A549 (cell line): ENCODE measurements around the gene BHLHE23. TPM values are rescaled to one million over a fixed set of nuclear protein-coding genes. Genes with fewer than 3 reads are reported as not detected.

Experiments
- RCOR1 ChIP-seq: fragments of 150-350 bp; IDR thresholded peaks from 2 replicates; pipeline ENCODE4 v1.6.1; 2014; ENCODE audit warnings: antibody characterized with exemption, low read length, low read depth
- polyA plus RNA-seq, 4 experiments: library from polyadenylated mRNA; depleted of rRNA in 3 of 4; stranded (reverse); fragments of >200 nt; fragmentation: RNase III in 1 of 4; extraction: RNeasy Plus Mini Kit Qiagen cat#74134 plus additional on column Dnase treatment in 1 of 4; gene quantifications; 2 replicates in 3 of 4; 3 replicates in 1 of 4; pipeline ENCODE4 v1.2.3, GENCODE V29; 2011 to 2017

BHLHE23 gene
- polyA plus RNA-seq, 2 of the 4 experiments (the other 2 are of a cell fraction) = not detected

- no peak for TF ChIP-seq RCOR1
These were observed 50.2 kb downstream of the BHLHE23 start (continued) for GRCh38 chr20:62956387-62957135.

Other genes starting within 250 kb of the BHLHE23 start
- 14.6 and 21.1 TPM in 2 replicates for gene MRGBP, start 210.5 kb downstream of the BHLHE23 start, polyA plus RNA-seq (2011; rRNA removed)
- gene MRGBP, start 210.5 kb downstream of the BHLHE23 start, polyA plus RNA-seq (2017; fragmentation: RNase III; extraction: RNeasy Plus Mini Kit Qiagen cat#74134 plus additional on column Dnase treatment) = 16.8 to 18.4 TPM (median 17.5 TPM) in 3 replicates
- gene OGFR, start 202.1 kb downstream of the BHLHE23 start, polyA plus RNA-seq (2011; rRNA removed) = 15.9 and 16.1 TPM in 2 replicates
- 33.7 to 36.7 TPM (median 35.6 TPM) in 3 replicates for gene OGFR, start 202.1 kb downstream of the BHLHE23 start, polyA plus RNA-seq (2017; fragmentation: RNase III; extraction: RNeasy Plus Mini Kit Qiagen cat#74134 plus additional on column Dnase treatment)
- gene COL9A3, start 189.9 kb downstream of the BHLHE23 start, polyA plus RNA-seq (2011; rRNA removed) = 0.26 and 0.41 TPM in 2 replicates
- 0.42 to 0.54 TPM (median 0.49 TPM) in 3 replicates for gene COL9A3, start 189.9 kb downstream of the BHLHE23 start, polyA plus RNA-seq (2017; fragmentation: RNase III; extraction: RNeasy Plus Mini Kit Qiagen cat#74134 plus additional on column Dnase treatment)
- 7.1 and 7.3 TPM in 2 replicates for gene TCFL5, start 145.1 kb downstream of the BHLHE23 start, polyA plus RNA-seq (2011; rRNA removed)
- 5.1 to 6.1 TPM (median 5.6 TPM) in 3 replicates for gene TCFL5, start 145.1 kb downstream of the BHLHE23 start, polyA plus RNA-seq (2017; fragmentation: RNase III; extraction: RNeasy Plus Mini Kit Qiagen cat#74134 plus additional on column Dnase treatment)
- 12.6 and 15.3 TPM in 2 replicates for gene DIDO1, start 80.5 kb downstream of the BHLHE23 start, polyA plus RNA-seq (2011; rRNA removed)
- 14.8 to 16.2 TPM (median 15.4 TPM) in 3 replicates for gene DIDO1, start 80.5 kb downstream of the BHLHE23 start, polyA plus RNA-seq (2017; fragmentation: RNase III; extraction: RNeasy Plus Mini Kit Qiagen cat#74134 plus additional on column Dnase treatment)
- gene GID8, start 68.8 kb downstream of the BHLHE23 start, polyA plus RNA-seq (2011; rRNA removed) = 24.5 and 25.0 TPM in 2 replicates
- 18.6 to 19.2 TPM (median 19.0 TPM) in 3 replicates for gene GID8, start 68.8 kb downstream of the BHLHE23 start, polyA plus RNA-seq (2017; fragmentation: RNase III; extraction: RNeasy Plus Mini Kit Qiagen cat#74134 plus additional on column Dnase treatment)
- gene SLC17A9, start 54.3 kb downstream of the BHLHE23 start, polyA plus RNA-seq (2011; rRNA removed) = 0.05 TPM in 1 of 2 replicates, not detected in the other
- gene SLC17A9, start 54.3 kb downstream of the BHLHE23 start, polyA plus RNA-seq (2017; fragmentation: RNase III; extraction: RNeasy Plus Mini Kit Qiagen cat#74134 plus additional on column Dnase treatment) = not detected in 3 replicates
- 31.4 and 31.8 TPM in 2 replicates for gene YTHDF1, start 209.2 kb upstream of the BHLHE23 start, polyA plus RNA-seq (2011; rRNA removed)
- 33.4 to 37.9 TPM (median 37.8 TPM) in 3 replicates for gene YTHDF1, start 209.2 kb upstream of the BHLHE23 start, polyA plus RNA-seq (2017; fragmentation: RNase III; extraction: RNeasy Plus Mini Kit Qiagen cat#74134 plus additional on column Dnase treatment)
- 0.63 and 0.81 TPM in 2 replicates for gene BIRC7, start 228.9 kb upstream of the BHLHE23 start, polyA plus RNA-seq (2011; rRNA removed)
- 3.2 to 4.9 TPM (median 4.9 TPM) in 3 replicates for gene BIRC7, start 228.9 kb upstream of the BHLHE23 start, polyA plus RNA-seq (2017; fragmentation: RNase III; extraction: RNeasy Plus Mini Kit Qiagen cat#74134 plus additional on column Dnase treatment)
- 5.8 and 6.4 TPM in 2 replicates for gene NKAIN4, start 247.5 kb upstream of the BHLHE23 start, polyA plus RNA-seq (2011; rRNA removed)
- 6.3 to 9.7 TPM (median 8.4 TPM) in 3 replicates for gene NKAIN4, start 247.5 kb upstream of the BHLHE23 start, polyA plus RNA-seq (2017; fragmentation: RNase III; extraction: RNeasy Plus Mini Kit Qiagen cat#74134 plus additional on column Dnase treatment)